ENCODE measurements around the gene TPSD1.
"Not testable (repeated sequence)": the region's sequence is repeated elsewhere in the genome, so short reads cannot be mapped to it uniquely, and the experiment has no call there.

The TPSD1 gene

DNA sequence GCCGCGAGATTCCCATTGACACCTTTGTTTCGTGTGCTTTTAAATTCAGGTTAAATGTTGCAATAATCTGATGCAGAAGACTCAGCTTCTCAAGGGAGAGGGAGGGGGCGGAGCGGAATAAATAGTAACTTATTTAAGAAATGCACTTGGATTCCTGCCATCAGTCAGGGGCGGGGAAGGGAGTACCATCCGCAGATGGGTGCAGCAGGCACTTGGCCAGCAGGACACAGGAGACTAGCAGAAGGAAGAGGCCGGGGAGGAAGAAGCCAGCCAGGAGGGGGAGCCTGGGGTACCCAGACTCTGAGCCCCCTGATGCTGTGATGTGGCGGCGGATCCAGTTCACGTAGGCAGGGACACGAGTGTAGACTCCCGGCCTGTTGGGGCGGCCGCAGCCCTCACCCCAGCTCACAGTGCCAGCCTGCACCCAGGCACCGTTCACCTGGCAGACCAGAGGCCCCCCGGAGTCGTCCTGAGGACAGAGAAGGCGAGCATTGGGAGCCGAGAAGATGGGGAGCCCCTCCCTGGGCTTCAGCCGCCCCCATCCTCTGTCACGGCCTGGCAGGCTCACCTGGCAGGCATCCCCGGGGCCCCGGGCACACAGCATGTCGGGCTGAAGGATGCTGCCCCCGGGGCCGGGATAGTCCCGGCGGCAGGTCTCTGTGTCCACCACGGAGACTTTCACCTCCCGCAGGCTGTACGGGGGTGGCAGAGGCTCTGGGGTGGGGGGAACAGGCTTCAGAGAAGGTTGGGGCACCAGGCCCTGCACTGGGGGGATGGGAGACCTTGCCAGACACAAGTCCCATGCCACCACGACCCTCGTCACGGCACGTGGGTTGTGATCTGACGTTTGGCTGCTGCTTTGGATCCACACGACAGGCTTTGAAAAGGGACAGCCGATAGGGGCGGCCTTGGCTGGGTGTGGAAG, 34.0 kb upstream of the TPSD1 start:
- DNase-seq, result no peak

DNA sequence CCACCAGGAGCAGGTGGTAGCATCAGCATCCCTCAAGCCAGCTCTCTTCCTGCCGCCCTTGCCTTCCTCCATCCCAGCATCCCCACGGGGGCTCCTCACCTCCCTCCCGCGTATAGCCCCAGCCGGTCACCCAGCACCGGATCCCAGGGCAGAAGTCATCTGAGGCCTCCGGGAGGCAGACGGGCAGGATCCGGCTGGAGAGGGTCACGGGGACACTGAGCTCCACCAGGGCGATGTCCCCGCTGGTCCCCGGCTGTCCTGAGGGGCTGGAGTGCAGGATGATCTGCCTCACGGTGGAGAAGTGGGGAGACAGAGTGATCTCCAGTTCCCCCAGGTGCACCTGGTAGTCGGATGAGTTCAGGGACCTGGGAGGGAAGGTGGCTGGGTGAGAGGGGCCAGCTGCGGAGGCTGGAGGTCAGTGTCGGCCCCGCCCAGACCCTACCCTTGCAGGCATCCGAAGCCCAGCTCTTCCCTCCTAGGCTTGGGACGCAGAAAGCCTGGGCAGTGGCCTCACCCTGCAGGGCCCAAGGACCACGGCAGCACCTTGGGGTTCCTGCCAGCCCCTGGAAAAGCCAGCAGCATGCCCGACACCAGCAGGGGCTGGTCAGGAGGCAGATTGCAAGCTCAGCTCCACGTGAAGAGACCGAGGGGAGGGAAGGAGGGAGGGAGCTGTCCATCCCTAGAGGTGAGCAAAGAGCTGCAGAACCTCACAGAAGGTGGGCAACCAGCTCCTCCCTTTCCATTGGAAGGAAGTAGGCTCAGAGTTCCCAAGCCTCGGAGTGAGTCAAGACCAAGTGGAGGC, 33.1 kb upstream of the TPSD1 start:
- no peak for DNase-seq

GRCh38 chr16:1223355-1224214, 32.3 kb upstream of the TPSD1 start:
- no peak for DNase-seq

GRCh38 chr16:1224558-1224957, 31.3 kb upstream of the TPSD1 start:
- no peak for DNase-seq

- DNase-seq, result no peak
Measured at GRCh38 chr16:1225051-1225451, 30.8 kb upstream of the TPSD1 start, which contains the start of gene TPSG1. Gene TPSG1, minus strand, starts transcription at chr16:1225268. Its CDS starts 16 bp downstream, at chr16:1225252.

DNA sequence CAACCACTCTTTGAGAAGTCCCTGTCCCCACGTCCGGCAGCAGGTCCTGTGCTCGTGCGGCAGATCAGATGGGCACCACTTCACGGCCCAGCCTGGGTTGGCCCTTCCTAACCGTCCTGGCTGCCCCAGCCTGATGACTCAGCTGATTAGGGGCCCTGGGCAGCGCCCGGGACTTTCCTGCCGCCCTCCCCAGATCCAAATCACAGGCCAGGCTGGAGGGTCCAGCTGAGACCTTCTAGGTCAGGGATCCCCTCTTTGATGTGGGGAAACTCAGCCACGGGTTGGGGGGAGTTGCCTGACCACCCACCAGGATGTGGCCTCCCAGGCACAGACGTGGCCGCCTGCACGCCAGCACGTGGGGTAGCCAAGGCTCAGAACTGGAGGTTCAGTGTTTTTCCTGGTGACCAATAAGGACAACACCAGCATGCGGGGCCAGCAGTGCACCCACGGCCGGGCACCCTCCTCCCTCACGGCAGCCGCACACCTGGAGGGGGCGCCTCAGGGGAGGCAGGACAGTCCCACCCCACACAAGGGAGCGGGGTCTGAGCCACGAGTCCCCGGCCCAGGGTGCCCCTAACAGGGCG, 30.0 kb upstream of the TPSD1 start:
- DNase-seq, result not testable (repeated sequence)

DNA sequence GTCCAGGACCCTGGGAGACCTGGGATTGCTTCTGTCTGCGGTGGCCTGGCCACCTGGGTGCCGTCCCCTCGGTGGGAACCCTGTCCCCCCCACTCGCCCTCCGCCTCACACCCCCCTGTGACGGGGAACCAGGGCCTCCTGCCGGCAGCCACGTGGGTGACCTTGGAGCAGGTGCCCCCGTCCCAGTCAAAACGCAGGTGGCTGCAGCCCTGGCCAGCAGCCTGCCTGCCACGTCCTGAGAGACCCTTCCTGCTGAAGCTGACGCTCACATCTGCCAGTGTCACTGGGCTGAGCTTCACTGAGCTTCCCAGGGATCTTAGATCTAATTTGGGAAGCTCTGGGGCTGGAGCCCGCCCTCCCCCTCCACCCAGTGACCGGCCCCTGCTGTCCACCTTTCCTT, 29.2 kb upstream of the TPSD1 start:
- not testable (repeated sequence) for DNase-seq

GRCh38 chr16:1228227-1228626, 27.6 kb upstream of the TPSD1 start:
- not testable (repeated sequence) for DNase-seq

DNA sequence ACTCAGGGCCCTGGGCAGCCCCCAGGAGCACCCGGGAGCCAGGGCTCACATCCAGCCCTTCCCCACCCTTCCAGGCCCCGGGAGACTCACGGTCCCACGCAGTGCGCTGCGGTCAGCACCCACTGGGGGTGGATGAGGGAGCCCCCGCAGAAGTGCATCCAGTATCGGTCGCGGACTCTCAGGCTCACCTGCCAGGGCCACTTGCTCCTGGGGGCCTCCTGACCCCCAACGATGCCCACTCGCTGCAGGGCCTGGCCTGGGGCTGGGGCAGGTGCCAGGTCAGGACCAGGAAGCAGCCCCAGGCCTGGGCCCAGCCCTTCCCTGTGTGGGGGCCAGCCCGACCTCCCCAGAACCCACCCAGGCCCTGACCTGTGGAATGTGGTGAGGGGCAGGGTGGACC, 26.4 kb upstream of the TPSD1 start:
- not testable (repeated sequence) for DNase-seq

- not testable (repeated sequence) for DNase-seq
Measured at GRCh38 chr16:1230084-1230470, 25.8 kb upstream of the TPSD1 start, which contains the start of gene TPSB2. Gene TPSB2, minus strand, starts transcription at chr16:1230184. Its CDS starts 233 bp downstream, at chr16:1229951.

- not testable (repeated sequence) for DNase-seq
Measured at GRCh38 chr16:1230471-1231212, 25.2 kb upstream of the TPSD1 start.

GRCh38 chr16:1231301-1231700, 24.6 kb upstream of the TPSD1 start:
- DNase-seq, result not testable (repeated sequence)

DNA sequence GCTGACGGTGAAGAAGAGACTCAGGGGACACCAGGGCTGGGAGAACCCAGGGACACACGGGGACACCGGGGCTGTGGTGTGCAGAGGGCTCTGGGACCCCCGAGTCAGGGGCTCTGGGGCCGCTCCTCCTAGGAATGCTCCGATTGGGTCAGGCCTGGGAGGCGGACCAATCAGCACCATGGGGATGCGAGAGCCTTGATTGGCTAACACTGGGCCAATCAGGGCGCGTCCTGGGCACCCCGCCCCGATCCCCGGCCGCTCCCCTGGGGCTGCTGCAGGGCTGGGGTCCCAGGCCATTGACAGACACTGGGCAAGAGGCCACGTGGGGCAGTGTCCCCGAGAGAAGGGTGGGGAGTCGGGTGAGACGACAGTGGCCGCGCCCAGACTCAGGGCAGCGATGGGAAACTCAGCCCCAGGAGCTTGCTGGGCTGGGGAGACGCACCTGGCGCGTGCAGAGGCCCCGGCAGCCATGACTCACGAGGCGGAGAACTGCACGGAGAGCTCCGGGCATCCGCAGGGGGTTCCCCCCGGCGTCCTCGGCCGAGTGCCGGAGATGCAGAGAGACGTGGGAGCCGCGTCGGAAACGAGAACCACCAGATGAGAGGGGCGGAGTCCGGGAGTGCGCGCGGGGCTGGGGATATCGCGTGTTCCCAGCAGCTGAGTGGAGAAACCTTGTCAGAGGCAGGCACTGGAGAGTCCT, 23.7 kb upstream of the TPSD1 start:
- not testable (repeated sequence) for DNase-seq

DNA sequence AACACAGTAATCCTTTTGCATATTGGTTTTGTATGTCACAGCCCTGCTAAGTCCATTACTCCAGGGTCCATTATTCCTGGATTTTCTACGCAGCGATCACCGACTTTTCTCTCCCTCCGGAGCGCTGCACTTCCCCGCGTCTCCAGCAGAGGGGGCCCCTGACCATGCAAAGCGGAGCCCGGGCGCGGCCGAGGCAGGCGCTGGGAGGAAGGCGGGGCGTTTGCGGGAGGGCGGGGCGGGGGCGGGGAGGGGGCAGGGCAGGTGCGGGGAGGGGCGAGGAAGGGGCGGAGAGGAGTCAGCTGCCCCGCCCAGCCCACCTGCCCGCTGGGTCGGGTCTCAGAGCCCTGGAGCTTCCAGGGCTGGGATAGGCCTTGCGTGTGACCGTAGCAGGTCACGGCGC, 19.2 kb upstream of the TPSD1 start:
- not testable (repeated sequence) for DNase-seq

- DNase-seq, result no peak
Measured at GRCh38 chr16:1237990-1238389, 17.9 kb upstream of the TPSD1 start.

DNA sequence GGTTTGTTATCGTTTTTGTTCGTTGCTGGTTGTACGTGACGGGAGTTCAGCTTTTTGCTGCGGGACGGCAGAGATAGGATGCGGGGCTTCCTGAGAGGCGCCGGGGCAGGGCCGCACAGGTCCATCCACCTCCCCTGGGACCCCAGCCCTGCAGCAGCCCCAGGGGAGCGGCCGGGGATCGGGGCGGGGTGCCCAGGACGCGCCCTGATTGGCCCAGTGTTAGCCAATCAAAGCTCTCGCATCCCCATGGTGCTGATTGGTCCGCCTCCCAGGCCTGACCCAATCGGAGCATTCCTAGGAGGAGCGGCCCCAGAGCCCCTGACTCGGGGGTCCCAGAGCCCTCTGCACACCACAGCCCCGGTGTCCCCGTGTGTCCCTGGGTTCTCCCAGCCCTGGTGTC, 17.0 kb upstream of the TPSD1 start:
- DNase-seq, result not testable (repeated sequence)

GRCh38 chr16:1239575-1239974, 16.3 kb upstream of the TPSD1 start:
- not testable (repeated sequence) for DNase-seq

- not testable (repeated sequence) for DNase-seq
Measured at GRCh38 chr16:1240436-1240835, 15.4 kb upstream of the TPSD1 start, which contains the start of gene TPSAB1. Gene TPSAB1, plus strand, starts transcription at chr16:1240705. Its CDS starts 234 bp downstream, at chr16:1240939.

DNA sequence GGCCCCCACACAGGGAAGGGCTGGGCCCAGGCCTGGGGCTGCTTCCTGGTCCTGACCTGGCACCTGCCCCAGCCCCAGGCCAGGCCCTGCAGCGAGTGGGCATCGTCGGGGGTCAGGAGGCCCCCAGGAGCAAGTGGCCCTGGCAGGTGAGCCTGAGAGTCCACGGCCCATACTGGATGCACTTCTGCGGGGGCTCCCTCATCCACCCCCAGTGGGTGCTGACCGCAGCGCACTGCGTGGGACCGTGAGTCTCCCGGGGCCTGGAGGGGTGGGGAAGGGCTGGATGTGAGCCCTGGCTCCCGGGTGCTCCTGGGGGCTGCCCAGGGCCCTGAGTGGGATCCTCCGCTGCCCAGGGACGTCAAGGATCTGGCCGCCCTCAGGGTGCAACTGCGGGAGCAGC, 14.8 kb upstream of the TPSD1 start:
- not testable (repeated sequence) for DNase-seq

DNA sequence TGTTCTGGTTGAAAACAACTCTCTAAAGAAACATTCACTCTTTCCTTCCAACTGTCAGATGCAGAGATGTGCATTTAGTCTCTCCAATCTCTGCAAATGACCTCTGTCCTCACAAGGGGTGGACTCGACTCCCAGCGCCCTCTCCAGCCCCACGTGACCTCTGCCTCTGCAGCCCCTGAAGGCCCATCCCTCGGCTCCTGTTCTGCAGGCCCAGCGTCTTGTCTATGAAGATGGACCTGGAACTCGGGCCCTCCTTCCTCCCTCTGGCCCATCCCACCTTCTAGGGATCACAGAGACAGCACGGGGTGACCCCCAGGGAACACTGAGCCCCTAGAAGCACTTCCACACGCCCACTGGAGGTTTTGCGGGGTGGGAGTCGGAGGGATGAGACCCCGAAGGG, 12.5 kb upstream of the TPSD1 start:
- not testable (repeated sequence) for DNase-seq

Measured in NK-92 treated with Interleukin-12 subunit alpha and Interleukin-12 subunit beta, amount 100 ng/mL, for 24 hours (cell line).